Esophagus muscularis mucosa (tissue), 4 donors: Measurements from ENCODE around the gene ALDH16A1. TPM values are rescaled to one million over a fixed set of nuclear protein-coding genes. Genes with fewer than 3 reads are reported as not detected.

Experiments
- DNase-seq: peaks from one replicate; pipeline ENCODE4 v3.0.0-alpha.2; 2017; ENCODE audit errors: extremely low spot score
- H3K27ac ChIP-seq, 4 donors: fragments of 200-600 bp; sonication (generic); replicated peaks in 1 of 4; 1 replicate in 3 of 4; 2 replicates in 1 of 4; pipeline ENCODE4 v1.5.1; 2016 to 2019; ENCODE audit warnings: mild to moderate bottlenecking in 1 of 4
- H3K27me3 ChIP-seq, 4 donors: fragments of 200-600 bp; sonication (generic); one replicate each; pipeline versions ENCODE4 v1.5.1 to v1.6.0; 2016 to 2019
- H3K36me3 ChIP-seq, 4 donors: fragments of 200-600 bp; sonication (generic); one replicate each; pipeline ENCODE4 v1.5.1; 2016 to 2019
- H3K4me1 ChIP-seq, 4 donors: fragments of 200-600 bp; sonication (generic); one replicate each; pipeline ENCODE4 v1.5.1; 2016 to 2019
- H3K4me3 ChIP-seq, 4 donors: fragments of 200-600 bp; sonication (generic); 1 replicate in 2 of 4; 2 replicates in 2 of 4; pipeline ENCODE4 v1.5.1; 2016 to 2019; ENCODE audit warnings: mild to moderate bottlenecking in 4 of 4, moderate library complexity in 1 of 4
- H3K9me3 ChIP-seq, 4 donors: fragments of 200-600 bp; sonication (generic); 1 replicate in 3 of 4; 2 replicates in 1 of 4; pipeline ENCODE4 v1.5.1; 2016 to 2019
- EP300 ChIP-seq: sonication (generic); formaldehyde crosslinking; IDR thresholded peaks from one replicate; pipeline ENCODE4 v1.6.1; 2017; ENCODE audit warnings: antibody characterized with exemption
- POLR2A ChIP-seq: fragments of 450-650 bp; IDR thresholded peaks from one replicate; pipeline ENCODE4 v1.6.1; 2017; ENCODE audit warnings: antibody characterized with exemption, moderate library complexity, mild to moderate bottlenecking, low read depth
- POLR2AphosphoS5 ChIP-seq, 2 donors: sonication (generic); formaldehyde crosslinking; IDR thresholded peaks; one replicate each; pipeline ENCODE4 v1.6.1; 2017; ENCODE audit warnings: antibody characterized with exemption in 2 of 2
- WGBS: methylation state at CpG from one replicate; pipeline ENCODE4 v1.1.5; 2018; 5-methylcytosine and 5-hydroxymethylcytosine counted together
- intact Hi-C: fragments of 100-400 bp; cut with DNase I; formaldehyde crosslinking; loops from one replicate; pipeline ENCODE4 v1.15.1; 2023
- total RNA-seq, 4 donors: library from RNA; depleted of rRNA; stranded (reverse); fragments of >200 nt; gene quantifications; one replicate each; pipeline versions ENCODE4 v1.1.0 to v1.2.1, GENCODE V29; 2016
- TF ChIP-seq, protein P1 (sequence below), 3 experiments: fragments of 200-600 bp in 2 of 3; fragments of 450-650 bp in 1 of 3; sonication (generic) in 2 of 3; IDR thresholded peaks; one replicate each; pipeline ENCODE4 v1.5.1; 2017 to 2019; ENCODE audit warnings: antibody characterized with exemption in 3 of 3, mild to moderate bottlenecking in 2 of 3, moderate library complexity in 1 of 3

The ALDH16A1 gene
- total RNA-seq, 4 donors from 2014 or later = 22.1 to 29.1 (median 26.2) TPM

DNA sequence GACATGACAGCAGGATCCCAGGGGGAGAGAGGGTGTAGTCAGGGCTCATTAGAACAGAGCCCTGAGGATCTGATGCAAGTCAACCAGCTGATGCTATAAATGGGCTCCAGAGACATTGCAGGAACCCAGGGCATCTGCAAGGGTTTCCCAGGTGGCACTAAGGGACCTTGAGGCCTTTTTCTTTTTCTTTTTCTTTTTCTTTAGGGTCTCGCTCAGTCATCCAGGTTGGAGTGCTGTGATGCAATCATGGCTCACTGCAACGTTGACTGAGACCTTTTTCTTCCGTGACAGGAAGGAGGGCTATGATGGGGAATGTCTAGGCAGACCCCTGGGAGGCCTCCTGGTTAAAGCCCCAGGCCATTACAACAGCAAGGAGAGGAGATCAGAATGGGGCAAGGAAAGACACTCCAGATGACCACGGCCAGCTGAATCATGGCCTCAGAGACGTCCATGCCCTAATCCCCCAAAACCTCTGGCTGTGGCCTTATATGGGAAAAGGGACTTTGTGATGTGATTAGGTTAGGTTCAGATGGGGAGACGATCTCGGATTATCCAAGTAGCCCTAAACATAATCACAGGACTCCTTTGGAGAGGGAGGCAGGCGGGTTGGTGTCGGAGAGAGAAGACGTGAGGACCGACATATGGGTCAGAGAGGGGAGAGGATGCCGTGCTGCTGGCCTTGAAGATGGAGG is 54.9 kb downstream of the ALDH16A1 start:
- no peak overlapping the region for H3K4me3 ChIP-seq
- intact Hi-C loops = loop anchor here (2.0 kb wide), 1 partner anchor 63 kb away; no protein-coding TSS in a partner anchor

DNA sequence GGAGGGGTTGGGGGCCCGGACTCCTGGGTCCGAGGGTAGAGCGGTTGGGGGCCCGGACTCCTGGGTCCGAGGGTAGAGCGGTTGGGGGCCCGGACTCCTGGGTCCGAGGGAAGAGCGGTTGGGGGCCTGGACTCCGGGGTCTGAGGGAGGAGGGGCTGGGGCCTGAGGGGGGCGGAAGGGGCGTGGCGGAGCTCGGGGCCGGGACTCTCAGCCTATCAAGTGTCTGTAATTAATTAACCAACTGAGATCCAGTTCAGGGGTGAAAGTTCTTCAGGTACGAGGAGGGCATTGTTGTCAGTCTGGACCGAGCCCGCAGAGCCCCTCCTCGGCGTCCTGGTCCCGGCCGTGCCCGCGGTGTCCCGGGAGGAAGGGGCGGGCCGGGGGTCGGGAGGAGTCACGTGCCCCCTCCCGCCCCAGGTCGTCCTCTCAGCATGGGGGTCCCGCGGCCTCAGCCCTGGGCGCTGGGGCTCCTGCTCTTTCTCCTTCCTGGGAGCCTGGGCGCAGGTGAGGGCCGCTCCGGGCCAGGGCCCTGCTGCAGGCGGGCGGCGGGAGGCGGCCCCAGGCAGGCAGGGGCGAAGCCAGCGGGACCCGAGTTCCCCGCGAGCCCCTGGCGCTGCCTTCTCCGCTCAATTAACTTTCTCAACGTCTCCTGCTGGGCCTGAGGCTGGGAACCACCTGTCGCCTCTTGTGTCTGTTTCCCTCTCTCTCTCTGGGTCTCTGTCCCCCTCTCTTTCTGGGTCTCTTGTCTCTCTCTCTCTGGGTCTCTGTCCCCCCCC is 60.1 kb downstream of the ALDH16A1 start:
- Histone ChIP-seq H3K4me3 (peak overlapping the region; percentile 64 to 96 (median 72)), H3K4me1 (peaks cover 17 to 50% (median 45%) of the 10 kb centered on the region in 4 donors), H3K36me3 (peaks cover 0 to 29% (median 2%) of the 10 kb centered on the region in 4 donors), H3K27me3 (no peaks in the 10 kb centered on the region), H3K27ac (peak overlapping the region; percentile 86 to 93 (median 90)), H3K9me3 (no peaks in the 10 kb centered on the region)
- intact Hi-C loops = no loop called here
- 0% methylated on average over 20 of the region's 50 CpGs for WGBS
- DNase-seq = no peak
- TF ChIP-seq POLR2AphosphoS5 (IDR thresholded peaks at IDR 0.05) (peak in 1 of 2 donors; percentile 17), EP300 (no peak), POLR2A (no peak)
- TF ChIP-seq, protein P1, sequence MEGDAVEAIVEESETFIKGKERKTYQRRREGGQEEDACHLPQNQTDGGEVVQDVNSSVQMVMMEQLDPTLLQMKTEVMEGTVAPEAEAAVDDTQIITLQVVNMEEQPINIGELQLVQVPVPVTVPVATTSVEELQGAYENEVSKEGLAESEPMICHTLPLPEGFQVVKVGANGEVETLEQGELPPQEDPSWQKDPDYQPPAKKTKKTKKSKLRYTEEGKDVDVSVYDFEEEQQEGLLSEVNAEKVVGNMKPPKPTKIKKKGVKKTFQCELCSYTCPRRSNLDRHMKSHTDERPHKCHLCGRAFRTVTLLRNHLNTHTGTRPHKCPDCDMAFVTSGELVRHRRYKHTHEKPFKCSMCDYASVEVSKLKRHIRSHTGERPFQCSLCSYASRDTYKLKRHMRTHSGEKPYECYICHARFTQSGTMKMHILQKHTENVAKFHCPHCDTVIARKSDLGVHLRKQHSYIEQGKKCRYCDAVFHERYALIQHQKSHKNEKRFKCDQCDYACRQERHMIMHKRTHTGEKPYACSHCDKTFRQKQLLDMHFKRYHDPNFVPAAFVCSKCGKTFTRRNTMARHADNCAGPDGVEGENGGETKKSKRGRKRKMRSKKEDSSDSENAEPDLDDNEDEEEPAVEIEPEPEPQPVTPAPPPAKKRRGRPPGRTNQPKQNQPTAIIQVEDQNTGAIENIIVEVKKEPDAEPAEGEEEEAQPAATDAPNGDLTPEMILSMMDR (IDR thresholded peaks at IDR 0.05) = no peak

More for the DNA sequence above, 54.9 kb downstream of the ALDH16A1 start:
- no peaks in the 10 kb centered on the region for H3K36me3 ChIP-seq
- 79% methylated on average over 12 of the region's 12 CpGs for WGBS
- TF ChIP-seq POLR2AphosphoS5 (IDR thresholded peaks at IDR 0.05) = no peak
- no peak for TF ChIP-seq POLR2A
- TF ChIP-seq, protein P1 (IDR thresholded peaks at IDR 0.05) = no peak
- no peak for TF ChIP-seq EP300
- H3K9me3 ChIP-seq = no peaks in the 10 kb centered on the region
- no peak for DNase-seq
- no peaks in the 10 kb centered on the region for H3K27me3 ChIP-seq
- H3K27ac ChIP-seq = no peak overlapping the region
- peaks cover 15 to 31% (median 24%) of the 10 kb centered on the region in 4 donors for H3K4me1 ChIP-seq

DNA sequence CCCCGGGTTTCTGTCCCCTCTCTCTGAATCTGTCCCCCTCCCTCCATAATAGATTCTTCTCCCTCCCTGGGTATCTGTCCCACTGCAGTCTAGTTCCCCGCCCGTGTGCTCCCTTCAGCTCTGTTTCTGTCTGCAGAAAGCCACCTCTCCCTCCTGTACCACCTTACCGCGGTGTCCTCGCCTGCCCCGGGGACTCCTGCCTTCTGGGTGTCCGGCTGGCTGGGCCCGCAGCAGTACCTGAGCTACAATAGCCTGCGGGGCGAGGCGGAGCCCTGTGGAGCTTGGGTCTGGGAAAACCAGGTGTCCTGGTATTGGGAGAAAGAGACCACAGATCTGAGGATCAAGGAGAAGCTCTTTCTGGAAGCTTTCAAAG is 60.7 kb downstream of the ALDH16A1 start:
- Histone ChIP-seq H3K27ac (peak overlapping the region; percentile 86 to 93 (median 90)), H3K4me1 (peaks cover 17 to 50% (median 45%) of the 10 kb centered on the region in 4 donors), H3K4me3 (peak overlapping the region; percentile 64 to 96 (median 72)), H3K9me3 (no peaks in the 10 kb centered on the region), H3K36me3 (peaks cover 0 to 33% (median 2%) of the 10 kb centered on the region in 4 donors), H3K27me3 (no peaks in the 10 kb centered on the region)
- no peak for DNase-seq
- intact Hi-C loops = no loop called here
- 33% methylated on average over 5 of the region's 12 CpGs for WGBS
- TF ChIP-seq, protein P1 (IDR thresholded peaks at IDR 0.05) = no peak
- TF ChIP-seq POLR2AphosphoS5 (IDR thresholded peaks at IDR 0.05) (no peak), EP300 (no peak), POLR2A (no peak)

DNA sequence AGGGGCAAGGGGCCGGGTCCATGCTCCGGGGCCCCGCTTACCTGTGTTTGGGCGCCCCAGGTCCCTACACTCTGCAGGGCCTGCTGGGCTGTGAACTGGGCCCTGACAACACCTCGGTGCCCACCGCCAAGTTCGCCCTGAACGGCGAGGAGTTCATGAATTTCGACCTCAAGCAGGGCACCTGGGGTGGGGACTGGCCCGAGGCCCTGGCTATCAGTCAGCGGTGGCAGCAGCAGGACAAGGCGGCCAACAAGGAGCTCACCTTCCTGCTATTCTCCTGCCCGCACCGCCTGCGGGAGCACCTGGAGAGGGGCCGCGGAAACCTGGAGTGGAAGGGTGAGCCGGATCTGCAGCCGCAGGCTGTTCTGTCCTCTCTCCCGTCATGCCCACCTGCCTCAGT is 61.1 kb downstream of the ALDH16A1 start:
- peaks cover 0 to 34% (median 2%) of the 10 kb centered on the region in 4 donors for H3K36me3 ChIP-seq
- peak overlapping the region; percentile 64 to 96 (median 72) for H3K4me3 ChIP-seq
- DNase-seq = no peak
- TF ChIP-seq POLR2A = no peak
- no peak for TF ChIP-seq EP300
- TF ChIP-seq, protein P1 (IDR thresholded peaks at IDR 0.05) = no peak
- intact Hi-C loops = no loop called here
- 82% methylated on average over 18 of the region's 21 CpGs for WGBS
- H3K27me3 ChIP-seq = no peaks in the 10 kb centered on the region
- no peaks in the 10 kb centered on the region for H3K9me3 ChIP-seq
- peak overlapping the region; percentile 86 to 93 (median 90) for H3K27ac ChIP-seq
- peaks cover 17 to 50% (median 45%) of the 10 kb centered on the region in 4 donors for H3K4me1 ChIP-seq
